GM12878 (cell line): ENCODE measurements around the gene NLRC5. TPM values are rescaled to one million over a fixed set of nuclear protein-coding genes. Genes with fewer than 3 reads are reported as not detected.

Experiments used
- ATAC-seq: fragments of 200-7000 bp; cut with Tn5 transposase; 3 replicates; pipeline ENCODE4 v1.9.1; 2020; ENCODE audit warnings: mild to moderate bottlenecking, moderate library complexity
- BruUV-seq: library from RNA; stranded (reverse); fragments of 400-500 nt; replicated peaks from 2 replicates; lab custom pipeline; 2021; lab: Mats Ljungman, UMichigan
- CTCF ChIA-PET: fragments of 300-600 bp; sonication (Branson Sonifier 250); formaldehyde crosslinking; extraction: SDS; loops from one replicate; lab custom pipeline; 2021; ENCODE audit warnings: inconsistent platforms; lab: Yijun Ruan, JAX
- POLR2A ChIA-PET: fragments of 350-600 bp; formaldehyde crosslinking; extraction: SDS; loops from one replicate; lab custom pipeline; 2021; ENCODE audit warnings: inconsistent platforms; lab: Charles Lee
- RAD21 ChIA-PET: fragments of 300-600 bp; sonication (Branson Sonifier 250); formaldehyde crosslinking; loops from one replicate; lab custom pipeline; 2023; ENCODE audit warnings: antibody characterized with exemption; ENCODE audit not compliant: unreplicated experiment; lab: Charles Lee
- SMC1A ChIA-PET: fragments of 300-600 bp; sonication (Branson Sonifier 250); formaldehyde crosslinking; loops from one replicate; lab custom pipeline; 2023; ENCODE audit not compliant: unreplicated experiment, uncharacterized antibody; lab: Charles Lee
- DNase-seq: peaks from one replicate; pipeline ENCODE4 v3.0.0-alpha.2; 2011; ENCODE audit warnings: low read depth, low spot score
- FAIRE-seq: peaks from 3 replicates; lab custom pipeline; 2011; peaks lifted over from hg19 to GRCh38; lab: Jason Lieb, UNC
- H2AFZ ChIP-seq: 2 replicates; pipeline ENCODE4 v1.6.0; 2011; ENCODE audit warnings: low read depth, low read length, control low read depth; ENCODE audit not compliant: control insufficient read depth
- H3K27ac ChIP-seq: 2 replicates; pipeline ENCODE4 v1.5.1; 2011; ENCODE audit warnings: control low read depth; ENCODE audit not compliant: control insufficient read depth, insufficient read depth
- H3K27me3 ChIP-seq, 2 experiments: replicated peaks in 1 of 2; 2 replicates each; pipeline versions ENCODE4 v1.6.0 to v1.6.1; 2011; ENCODE audit warnings: low read length in 1 of 2; ENCODE audit not compliant: control insufficient read depth in 2 of 2, insufficient read depth in 2 of 2
- H3K36me3 ChIP-seq, 2 experiments: 2 replicates each; pipeline ENCODE4 v1.5.1; 2011; ENCODE audit warnings: low read length in 1 of 2; ENCODE audit not compliant: control insufficient read depth in 2 of 2, insufficient read depth in 2 of 2
- H3K4me1 ChIP-seq: 2 replicates; pipeline ENCODE4 v1.6.1; 2011; ENCODE audit warnings: mild to moderate bottlenecking, low read length, moderate library complexity, mixed read lengths; ENCODE audit not compliant: control insufficient read depth, insufficient read depth
- H3K4me2 ChIP-seq: 2 replicates; pipeline ENCODE4 v1.6.0; 2011; ENCODE audit warnings: control low read depth; ENCODE audit not compliant: control insufficient read depth, insufficient read depth
- H3K4me3 ChIP-seq: fragments of 200-600 bp; sonication (generic); 2 replicates; pipeline ENCODE4 v1.5.1; 2016
- H3K79me2 ChIP-seq: 2 replicates; pipeline ENCODE4 v1.6.0; 2011; ENCODE audit warnings: low read length; ENCODE audit not compliant: control insufficient read depth, insufficient read depth
- H3K9ac ChIP-seq: 2 replicates; pipeline ENCODE4 v1.8.0; 2011; ENCODE audit warnings: low read length, control low read depth, mixed read lengths; ENCODE audit not compliant: control insufficient read depth, insufficient read depth
- H3K9me3 ChIP-seq: replicated peaks from 3 replicates; pipeline ENCODE4 v1.5.1; 2011; ENCODE audit warnings: mild to moderate bottlenecking, low read length; ENCODE audit not compliant: control insufficient read depth, insufficient read depth
- H4K20me1 ChIP-seq: 2 replicates; pipeline ENCODE4 v1.6.0; 2011; ENCODE audit not compliant: control insufficient read depth, insufficient read depth
- BCL11A ChIP-seq: IDR thresholded peaks from 2 replicates; pipeline ENCODE4 v1.6.1; 2011; ENCODE audit warnings: low read depth, low read length
- CBFB ChIP-seq: IDR thresholded peaks from 2 replicates; pipeline ENCODE4 v1.6.1; 2016; ENCODE audit warnings: antibody characterized with exemption, low read depth
- EZH2 ChIP-seq: IDR thresholded peaks from 2 replicates; pipeline ENCODE4 v1.6.1; 2012; ENCODE audit warnings: low read depth, mild to moderate bottlenecking, control low read depth, inconsistent platforms, low read length, borderline replicate concordance; ENCODE audit not compliant: control insufficient read depth
- FOS ChIP-seq: IDR thresholded peaks from 3 replicates; pipeline ENCODE4 v1.6.1; 2011; ENCODE audit warnings: borderline replicate concordance; ENCODE audit not compliant: insufficient read length; ENCODE audit errors: extremely low read depth
- GABPA ChIP-seq: IDR thresholded peaks from 2 replicates; pipeline ENCODE4 v1.6.1; 2014; ENCODE audit warnings: antibody characterized with exemption, low read depth, mild to moderate bottlenecking, inconsistent platforms
- LARP7 ChIP-seq: fragments of 450-650 bp; IDR thresholded peaks from 2 replicates; pipeline ENCODE4 v1.6.1; 2017; ENCODE audit warnings: mild to moderate bottlenecking
- NFIC ChIP-seq: IDR thresholded peaks from 2 replicates; pipeline ENCODE4 v1.6.1; 2012; ENCODE audit warnings: low read depth, mild to moderate bottlenecking, inconsistent platforms, low read length, moderate library complexity
- NR2C1 ChIP-seq: fragments of 450-650 bp; IDR thresholded peaks from 2 replicates; pipeline ENCODE4 v1.6.1; 2017; ENCODE audit warnings: antibody characterized with exemption, mild to moderate bottlenecking, moderate library complexity
- PAX8 ChIP-seq: fragments of 450-650 bp; IDR thresholded peaks from 2 replicates; pipeline ENCODE4 v1.6.1; 2017; ENCODE audit warnings: mild to moderate bottlenecking, moderate library complexity
- POLR2A ChIP-seq: IDR thresholded peaks from 2 replicates; pipeline ENCODE4 v1.6.1; 2011; ENCODE audit warnings: low read depth, mild to moderate bottlenecking, low read length
- PRDM15 ChIP-seq: fragments of 450-650 bp; formaldehyde crosslinking; IDR thresholded peaks from 2 replicates; pipeline ENCODE4 v1.4.0; 2020; ENCODE audit warnings: mild to moderate bottlenecking, moderate library complexity
- RBBP5 ChIP-seq: fragments of 200-600 bp; sonication (generic); conservative IDR thresholded peaks from 2 replicates; pipeline ENCODE4 v1.6.1; 2016
- SMAD1 ChIP-seq: fragments of 450-650 bp; IDR thresholded peaks from 2 replicates; pipeline ENCODE4 v1.6.1; 2018; ENCODE audit warnings: mild to moderate bottlenecking, low read depth; ENCODE audit not compliant: partially characterized antibody
- SREBF1 ChIP-seq: IDR thresholded peaks from 2 replicates; pipeline ENCODE4 v1.6.1; 2012; ENCODE audit warnings: mild to moderate bottlenecking, low read length
- SREBF2 ChIP-seq: IDR thresholded peaks from 2 replicates; pipeline ENCODE4 v1.6.1; 2012; ENCODE audit warnings: mild to moderate bottlenecking, low read length
- STAT1 ChIP-seq: fragments of 450-650 bp; conservative IDR thresholded peaks from 2 replicates; pipeline ENCODE4 v1.6.1; 2014; ENCODE audit warnings: antibody characterized with exemption, mild to moderate bottlenecking
- WGBS: methylation state at CpG from one replicate; pipeline ENCODE4 v1.1.6; 2016; ENCODE audit warnings: low lambda C conversion rate; ENCODE audit not compliant: insufficient replicate concordance, insufficient coverage; ENCODE audit errors: missing lambda C conversion rate; 5-methylcytosine and 5-hydroxymethylcytosine counted together
- in situ Hi-C: fragments of 300-500 bp; cut with MboI; formaldehyde crosslinking; loops from 9 replicates; pipeline ENCODE4 v1.14.3; 2018; ENCODE audit warnings: mixed read lengths
- intact Hi-C: fragments of 100-400 bp; cut with micrococcal nuclease; formaldehyde crosslinking; loops from one replicate; pipeline ENCODE4 v1.14.2; 2022; ENCODE audit not compliant: unreplicated experiment
- polyA plus RNA-seq, 11 experiments: library from polyadenylated mRNA; depleted of rRNA in 4 of 11; unstranded in 6 of 11; stranded (reverse) in 5 of 11; fragments of >200 nt; fragmentation: Nextera tagmentation in 4 of 11; fragmentation: Illumina TruSeq in 1 of 11; extraction: Ambion mirVana in 4 of 11; extraction: Trizol in 1 of 11; gene quantifications; 1 replicate in 1 of 11; 2 replicates in 10 of 11; pipeline versions ENCODE4 v1.2.1 to v1.2.3, GENCODE V29; 2011 to 2016; ENCODE audit warnings: inconsistent platforms in 2 of 11, missing spikeins in 2 of 11, low read depth in 1 of 11
- total RNA-seq, 4 experiments: library from RNA; depleted of rRNA in 3 of 4; stranded (reverse); fragments of >200 nt in 3 of 4; fragmentation: Illumina TruSeq in 1 of 4; extraction: Trizol in 1 of 4; gene quantifications; 2 replicates each; pipeline versions ENCODE4 v1.2.1 to v1.2.3, GENCODE V29; 2013 to 2021

NLRC5 gene
- total and polyA plus RNA-seq, 10 of the 15 experiments (the other 5 are each of a cell fraction or from before 2014, with no cell fraction given), result 13.1 to 105 (median 57.3) TPM

- TF ChIP-seq FOS (no peak), NFIC (no peak), RBBP5 (no peak), SMAD1 (no peak), LARP7 (no peak), SREBF1 (no peak), STAT1 (no peak), SREBF2 (no peak)
Observed at GRCh38 chr16:57072616-57073275, 83.4 kb downstream of the NLRC5 start (continued).

GRCh38 chr16:57077714-57078113, 88.4 kb downstream of the NLRC5 start:
- no peak for ATAC-seq
- Histone ChIP-seq H3K4me1 (no peaks in the 10 kb centered on the region), H3K36me3 (peaks cover 0 to 8% of the 10 kb centered on the region in 2 experiments; a peak in 2 of 4 replicates), H2AFZ (no peak overlapping the region), H4K20me1 (no peaks in the 10 kb centered on the region), H3K9me3 (no peaks in the 10 kb centered on the region), H3K27ac (no peak overlapping the region), H3K79me2 (no peaks in the 10 kb centered on the region), H3K4me3 (no peak overlapping the region), H3K9ac (no peak overlapping the region), H3K4me2 (no peak overlapping the region), H3K27me3 (no peaks in the 10 kb centered on the region)
- ChIA-PET RAD21 (no interaction called here), CTCF (interaction anchor here (0.7 to 1.6 kb wide), 2 partner anchors 112 to 113 kb away, joined by 3 to 5 read pairs; no protein-coding TSS in a partner anchor), SMC1A (no interaction called here), POLR2A (interaction anchor here (0.6 kb wide), 1 partner anchor 29 kb away, joined by 4 read pairs; no protein-coding TSS in a partner anchor)
- intact Hi-C loops, result no loop called here
- 74% methylated on average over 7 of the region's 7 CpGs for WGBS
- TF ChIP-seq NR2C1 (no peak), EZH2 (no peak), GABPA (no peak), PRDM15 (CRISPR knock-in tag) (no peak), BCL11A (no peak), PAX8 (no peak), CBFB (no peak), POLR2A (0 out of 2 replicates have a peak, but pooled peaks have one; percentile 15)
- DNase-seq, result no peak
- in situ Hi-C loops, result no loop called here
- FAIRE-seq, result no peak
- BruUV-seq, result no TSS peak
